ENCODE data around the gene PTPRT. TPM values are rescaled to one million over a fixed set of nuclear protein-coding genes. Genes with fewer than 3 reads are reported as not detected.

The PTPRT gene
- total and polyA plus RNA-seq, 11 donors, result 0.04 to 2.5 (median 0.25) TPM; not detected in 2

GRCh38 chr20:42150230-42150629 is 1039.5 kb downstream of the PTPRT start:
- no peak for ATAC-seq
- no peak overlapping the region for H3K27ac ChIP-seq
- WGBS, 4 donors, result 75 to 90% (median 83%) methylated on average over 4 of the region's 4 CpGs

DNA sequence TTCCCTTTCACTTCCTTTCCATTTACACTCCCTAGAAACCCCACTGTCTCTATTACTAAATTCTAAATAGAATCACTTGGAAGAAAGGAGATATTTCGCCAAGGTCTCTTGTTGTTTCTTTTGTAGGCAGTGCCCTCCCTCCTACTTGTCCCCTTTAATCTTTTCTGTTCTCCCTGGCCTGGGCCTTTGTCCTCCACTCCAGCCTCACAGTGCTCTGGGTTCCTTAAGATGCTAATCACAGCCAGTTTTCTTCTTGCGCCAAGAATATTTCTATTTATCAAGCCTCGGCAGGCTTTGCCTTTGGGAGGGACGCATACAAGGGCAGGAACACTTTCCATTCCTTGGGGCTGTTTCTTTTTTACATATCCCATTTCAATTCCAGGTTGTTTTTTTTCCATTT is 1051.0 kb downstream of the PTPRT start:
- Histone ChIP-seq H3K9me3 (no peaks in the 10 kb centered on the region), H3K4me1 (no peaks in the 10 kb centered on the region), H3K36me3 (no peaks in the 10 kb centered on the region), H3K27ac (no peak overlapping the region), H3K27me3 (peaks cover 0 to 4% (median 0%) of the 10 kb centered on the region in 9 donors), H3K4me3 (no peak overlapping the region)
- TF ChIP-seq POLR2A (IDR thresholded peaks at IDR 0.05) (no peak), CTCF (IDR thresholded peaks at IDR 0.05) (no peak)
- intact Hi-C loops (cut with DNase I), result no loop called here
- ATAC-seq (no peak), DNase-seq (no peak)
- 58 to 70% (median 64%) methylated on average over 4 of the region's 4 CpGs for WGBS, 4 donors

More at GRCh38 chr20:42150230-42150629, 1039.5 kb downstream of the PTPRT start:
- Histone ChIP-seq H3K27me3 (no peaks in the 10 kb centered on the region), H3K4me3 (no peak overlapping the region), H3K36me3 (no peaks in the 10 kb centered on the region), H3K9me3 (no peaks in the 10 kb centered on the region), H3K4me1 (no peaks in the 10 kb centered on the region)
- TF ChIP-seq POLR2A (IDR thresholded peaks at IDR 0.05), result no peak
- TF ChIP-seq CTCF (IDR thresholded peaks at IDR 0.05), result no peak
- DNase-seq, result no peak
- intact Hi-C loops (cut with DNase I), result no loop called here

- H3K27ac ChIP-seq, result no peak overlapping the region
- H3K9me3 ChIP-seq, result no peaks in the 10 kb centered on the region
- intact Hi-C loops (cut with DNase I), result no loop called here
- ATAC-seq (no peak), DNase-seq (no peak)
- peaks cover 0 to 8% (median 0%) of the 10 kb centered on the region in 9 donors for H3K27me3 ChIP-seq
- H3K36me3 ChIP-seq, result no peaks in the 10 kb centered on the region
- WGBS, 4 donors, result 68 to 75% (median 70%) methylated on average over 5 of the region's 5 CpGs
- no peak overlapping the region for H3K4me3 ChIP-seq
- H3K4me1 ChIP-seq, result no peaks in the 10 kb centered on the region
- TF ChIP-seq POLR2A (IDR thresholded peaks at IDR 0.05) (no peak), CTCF (IDR thresholded peaks at IDR 0.05) (no peak)
These were observed 1055.2 kb downstream of the PTPRT start for GRCh38 chr20:42134265-42135098.

GRCh38 chr20:42130810-42131596 is 1058.7 kb downstream of the PTPRT start:
- intact Hi-C loops (cut with DNase I), result no loop called here
- DNase-seq (no peak), ATAC-seq (no peak)
- 76 to 81% (median 78%) methylated on average over 5 of the region's 5 CpGs for WGBS, 4 donors
- H3K27ac ChIP-seq, result no peak overlapping the region
- H3K9me3 ChIP-seq, result no peaks in the 10 kb centered on the region
- no peaks in the 10 kb centered on the region for H3K4me1 ChIP-seq
- H3K27me3 ChIP-seq, result peaks cover 0 to 4% (median 0%) of the 10 kb centered on the region in 9 donors
- no peak for TF ChIP-seq CTCF (IDR thresholded peaks at IDR 0.05)
- no peak for TF ChIP-seq POLR2A (IDR thresholded peaks at IDR 0.05)
- H3K4me3 ChIP-seq, result no peak overlapping the region
- no peaks in the 10 kb centered on the region for H3K36me3 ChIP-seq
